RWPE2 (cell line): Measurements from ENCODE around the gene TCF3.

Source experiments
- ATAC-seq: fragments of 200-7000 bp; cut with Tn5 transposase; 3 replicates; pipeline ENCODE4 v1.9.1; 2021; ENCODE audit warnings: low read depth
- DNase-seq: peaks from one replicate; pipeline ENCODE4 v3.0.0-alpha.2; 2020; ENCODE audit warnings: low spot score
- H3K27ac ChIP-seq: fragments of 450-650 bp; 2 replicates; pipeline ENCODE4 v1.5.1; 2017; ENCODE audit warnings: mild to moderate bottlenecking; ENCODE audit not compliant: poor library complexity, severe bottlenecking
- H3K27me3 ChIP-seq: fragments of 250-450 bp; sonication (Bioruptor Pico); 2 replicates; pipeline ENCODE4 v1.5.1; 2021; ENCODE audit warnings: mild to moderate bottlenecking, moderate library complexity; ENCODE audit not compliant: insufficient read depth, poor library complexity, severe bottlenecking
- H3K36me3 ChIP-seq: fragments of 250-450 bp; sonication (Bioruptor Pico); 2 replicates; pipeline ENCODE4 v1.5.1; 2020; ENCODE audit warnings: low read depth, mild to moderate bottlenecking, moderate library complexity
- H3K4me1 ChIP-seq: fragments of 250-450 bp; sonication (Bioruptor Pico); 2 replicates; pipeline ENCODE4 v1.5.1; 2021; ENCODE audit warnings: mild to moderate bottlenecking, moderate library complexity; ENCODE audit not compliant: insufficient read depth, poor library complexity, severe bottlenecking
- H3K4me3 ChIP-seq: fragments of 250-450 bp; sonication (Bioruptor Pico); 2 replicates; pipeline ENCODE4 v1.5.1; 2021; ENCODE audit warnings: mild to moderate bottlenecking, moderate library complexity; ENCODE audit not compliant: severe bottlenecking
- H3K9me3 ChIP-seq: fragments of 250-450 bp; sonication (Bioruptor Pico); 2 replicates; pipeline ENCODE4 v1.5.1; 2021; ENCODE audit warnings: mild to moderate bottlenecking, moderate library complexity; ENCODE audit not compliant: severe bottlenecking
- TF ChIP-seq, protein P1 (sequence below): fragments of 450-650 bp; IDR thresholded peaks from one replicate; pipeline ENCODE4 v1.5.1; 2017; ENCODE audit warnings: mild to moderate bottlenecking, moderate library complexity; ENCODE audit not compliant: poor library complexity, severe bottlenecking

The TCF3 gene

DNA sequence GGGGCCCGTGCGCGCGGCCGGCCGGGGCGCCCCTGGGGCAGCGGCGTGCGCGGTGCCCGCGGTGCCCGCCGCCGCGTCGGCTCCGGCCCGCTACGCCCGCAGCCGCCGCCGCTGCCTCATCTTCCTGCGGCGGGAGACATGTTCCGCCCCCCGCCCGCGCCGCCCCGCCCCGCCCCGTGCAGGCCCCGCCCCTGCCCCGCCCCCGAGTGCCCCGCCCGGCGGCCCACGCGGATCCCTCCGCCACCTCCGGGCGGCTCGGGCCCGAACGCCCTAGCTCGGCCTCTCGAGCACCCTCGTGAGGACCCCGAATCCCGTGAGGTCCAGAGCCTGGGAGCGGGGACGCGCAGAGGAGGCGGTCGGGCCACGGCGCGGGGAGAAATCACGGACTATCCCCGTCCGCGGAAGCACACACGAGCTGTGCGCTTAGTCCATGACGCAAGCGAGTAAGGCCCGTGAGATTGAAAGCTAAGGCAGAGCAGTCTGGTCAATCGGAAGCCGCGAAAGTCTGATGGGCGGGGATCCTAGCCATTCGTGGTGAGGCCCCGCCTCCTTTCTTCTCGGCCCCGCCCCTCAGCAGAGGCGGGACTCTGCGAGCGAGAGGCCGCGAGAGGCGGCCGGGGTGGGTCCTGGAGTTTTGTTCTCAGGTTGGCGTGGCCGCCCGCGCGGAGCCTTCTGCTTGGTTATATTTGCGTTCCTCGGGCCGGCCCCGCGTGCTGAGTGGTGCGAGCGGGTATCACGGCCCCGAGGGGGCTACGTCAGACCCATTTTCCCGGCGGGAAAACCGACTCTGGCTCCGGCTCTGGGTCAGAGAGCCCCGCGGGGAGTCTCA is at the start of gene TCF3:
TCF3 (minus strand) TSS at position 145 of the 829 bp plus-strand sequence. CDS start 2,367 bp downstream, outside the sequence.
- TF ChIP-seq, protein P1, sequence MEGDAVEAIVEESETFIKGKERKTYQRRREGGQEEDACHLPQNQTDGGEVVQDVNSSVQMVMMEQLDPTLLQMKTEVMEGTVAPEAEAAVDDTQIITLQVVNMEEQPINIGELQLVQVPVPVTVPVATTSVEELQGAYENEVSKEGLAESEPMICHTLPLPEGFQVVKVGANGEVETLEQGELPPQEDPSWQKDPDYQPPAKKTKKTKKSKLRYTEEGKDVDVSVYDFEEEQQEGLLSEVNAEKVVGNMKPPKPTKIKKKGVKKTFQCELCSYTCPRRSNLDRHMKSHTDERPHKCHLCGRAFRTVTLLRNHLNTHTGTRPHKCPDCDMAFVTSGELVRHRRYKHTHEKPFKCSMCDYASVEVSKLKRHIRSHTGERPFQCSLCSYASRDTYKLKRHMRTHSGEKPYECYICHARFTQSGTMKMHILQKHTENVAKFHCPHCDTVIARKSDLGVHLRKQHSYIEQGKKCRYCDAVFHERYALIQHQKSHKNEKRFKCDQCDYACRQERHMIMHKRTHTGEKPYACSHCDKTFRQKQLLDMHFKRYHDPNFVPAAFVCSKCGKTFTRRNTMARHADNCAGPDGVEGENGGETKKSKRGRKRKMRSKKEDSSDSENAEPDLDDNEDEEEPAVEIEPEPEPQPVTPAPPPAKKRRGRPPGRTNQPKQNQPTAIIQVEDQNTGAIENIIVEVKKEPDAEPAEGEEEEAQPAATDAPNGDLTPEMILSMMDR, result no peak
- Histone ChIP-seq H3K4me1 (no peaks in the 10 kb centered on the region), H3K4me3 (peak within 1 kb of the TSS; percentile 96), H3K36me3 (peaks cover 19% of the 10 kb centered on the region), H3K27me3 (no peaks in the 10 kb centered on the region), H3K9me3 (no peaks in the 10 kb centered on the region), H3K27ac (peak within 1 kb of the TSS; percentile 66)
- ATAC-seq (peak; percentile 91), DNase-seq (peak; percentile 96)

DNA sequence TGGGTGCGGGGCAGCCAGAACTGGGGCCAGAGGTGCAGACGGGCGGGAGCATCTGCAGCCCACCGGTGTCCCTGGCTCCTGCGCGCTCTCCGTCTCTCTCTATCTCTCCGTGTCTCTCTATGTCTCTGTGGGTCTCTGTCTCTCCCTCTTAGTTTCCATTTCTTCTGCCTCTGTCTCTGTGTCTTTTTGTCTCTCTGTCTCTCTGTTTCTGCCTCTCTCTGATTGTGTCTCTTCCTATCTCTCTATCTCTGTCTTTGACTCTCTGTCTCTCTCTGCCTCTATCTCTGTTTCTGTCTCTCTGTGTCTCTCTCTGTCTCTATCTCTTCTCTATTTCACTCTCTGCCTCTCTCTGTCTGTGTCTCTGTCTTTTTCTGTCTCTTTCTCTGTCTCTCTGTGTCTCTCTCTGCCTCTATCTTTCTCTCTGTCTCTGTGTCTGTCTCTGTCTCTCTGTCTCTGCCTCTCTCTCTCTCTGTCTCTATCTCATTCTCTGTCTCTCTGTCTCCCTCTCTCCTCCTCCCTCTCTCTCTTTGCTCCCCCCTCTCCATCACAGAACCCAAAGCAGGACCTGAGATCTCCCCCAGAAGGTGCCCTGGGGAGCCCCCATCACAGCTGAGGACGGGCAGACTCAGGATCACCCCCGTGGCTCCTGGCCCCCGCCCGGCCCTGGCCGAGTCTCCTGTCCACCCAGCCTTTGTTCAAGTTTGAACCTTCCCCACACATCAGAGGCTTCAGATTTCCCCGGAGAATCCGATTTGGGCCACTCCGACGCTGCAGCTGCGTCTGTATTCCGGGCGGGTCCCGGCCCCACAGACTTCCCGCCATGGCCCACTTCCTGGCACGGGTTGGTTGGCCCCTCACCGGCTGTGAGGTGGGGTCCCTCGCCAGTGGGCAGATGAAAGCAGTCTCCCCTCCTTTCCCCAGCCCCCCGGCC is 48.6 kb upstream of the TCF3 start:
- no peak for ATAC-seq
- DNase-seq, result no peak

DNA sequence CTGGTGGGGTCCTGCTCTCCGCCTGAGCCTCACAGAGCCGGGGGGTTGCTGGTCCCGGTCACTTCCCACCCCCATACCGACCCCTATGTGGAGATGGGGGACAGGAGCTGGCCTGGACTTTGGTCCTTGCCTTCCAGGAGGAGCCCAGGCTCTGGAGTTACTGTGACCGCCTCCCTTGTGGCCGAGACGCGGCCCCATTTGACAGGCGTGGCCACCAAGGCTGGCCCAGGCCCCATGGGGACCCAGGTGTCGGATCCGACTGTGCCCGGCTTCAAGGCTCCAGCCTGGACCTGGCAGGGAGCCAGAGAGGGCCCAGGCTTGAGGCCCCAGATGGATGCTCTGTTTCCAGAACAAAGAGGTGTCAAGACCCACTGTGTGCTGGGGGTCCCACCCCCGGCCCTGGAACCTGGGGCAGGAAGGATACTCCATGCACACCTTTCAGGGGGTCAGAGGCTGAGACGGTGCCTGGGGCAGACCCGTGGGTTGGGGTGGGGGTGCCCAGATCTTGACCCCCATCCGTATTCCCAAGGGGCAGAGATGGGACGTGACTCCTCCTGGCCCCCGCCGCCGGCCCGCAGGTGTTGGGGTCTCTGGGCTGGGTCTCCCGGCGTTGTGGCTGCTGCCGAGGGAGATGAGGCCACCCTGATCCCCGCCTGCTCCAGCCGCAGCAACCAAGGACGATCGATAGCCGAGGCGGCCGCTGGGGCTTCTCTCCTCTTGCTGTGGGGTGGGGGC is 47.8 kb upstream of the TCF3 start:
- TF ChIP-seq, protein P1, result no peak
- no peaks in the 10 kb centered on the region for H3K9me3 ChIP-seq
- no peak overlapping the region for H3K4me3 ChIP-seq
- H3K27me3 ChIP-seq, result peaks cover 25% of the 10 kb centered on the region
- H3K4me1 ChIP-seq, result no peaks in the 10 kb centered on the region
- H3K27ac ChIP-seq, result no peak overlapping the region
- H3K36me3 ChIP-seq, result no peaks in the 10 kb centered on the region
- ATAC-seq (no peak), DNase-seq (no peak)

More for the DNA sequence above, 48.6 kb upstream of the TCF3 start:
- no peak overlapping the region for H3K27ac ChIP-seq
- peaks cover 25% of the 10 kb centered on the region for H3K27me3 ChIP-seq
- H3K4me3 ChIP-seq, result no peak overlapping the region
- TF ChIP-seq, protein P1, result no peak
- no peaks in the 10 kb centered on the region for H3K36me3 ChIP-seq
- no peaks in the 10 kb centered on the region for H3K9me3 ChIP-seq
- no peaks in the 10 kb centered on the region for H3K4me1 ChIP-seq

DNA sequence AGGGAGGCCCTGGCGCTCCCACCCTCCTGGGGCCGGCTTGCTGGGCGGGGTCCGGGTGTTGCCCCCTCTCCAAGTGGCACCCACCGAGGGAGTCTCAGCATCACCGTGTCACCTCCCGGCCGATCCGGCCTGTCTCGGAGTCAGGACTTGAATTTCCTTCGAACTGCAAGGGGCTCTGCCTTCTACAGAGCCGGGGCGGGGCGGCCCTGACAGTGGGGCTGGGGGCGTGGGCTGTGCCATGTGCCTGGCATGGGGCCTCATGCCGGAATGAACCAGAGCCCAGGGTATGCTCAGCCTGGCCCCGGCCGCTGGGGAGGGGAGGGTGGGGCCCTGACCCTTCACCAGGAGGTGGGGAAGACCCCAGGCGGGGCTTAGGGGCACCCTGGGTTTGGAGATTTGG is 47.0 kb upstream of the TCF3 start:
- Histone ChIP-seq H3K27me3 (peaks cover 25% of the 10 kb centered on the region), H3K9me3 (no peaks in the 10 kb centered on the region), H3K4me1 (no peaks in the 10 kb centered on the region), H3K36me3 (no peaks in the 10 kb centered on the region), H3K27ac (no peak overlapping the region), H3K4me3 (no peak overlapping the region)
- TF ChIP-seq, protein P1, result no peak
- DNase-seq, result no peak
- no peak for ATAC-seq
